ENCODE results near the gene RGS19.

RGS19 gene

DNA sequence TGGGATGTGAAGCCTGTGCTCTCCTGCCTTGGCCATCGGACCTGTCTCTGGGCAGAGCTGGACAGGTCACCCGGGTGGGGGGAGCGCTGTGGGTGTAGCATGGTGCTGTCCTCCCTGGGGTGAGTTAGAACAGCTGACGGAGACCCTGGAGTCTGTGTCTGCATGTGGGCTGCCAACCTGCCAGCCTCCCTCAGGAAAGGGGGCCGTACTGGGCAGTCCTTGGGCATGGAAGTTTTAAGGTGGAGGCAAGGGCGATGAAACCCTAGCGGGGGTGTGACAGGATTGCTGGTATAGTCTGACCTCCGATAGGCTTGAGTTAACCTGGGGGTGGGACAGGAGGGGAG lies 32.3 kb downstream of the RGS19 start:
- DNase-seq, result no peak

DNA sequence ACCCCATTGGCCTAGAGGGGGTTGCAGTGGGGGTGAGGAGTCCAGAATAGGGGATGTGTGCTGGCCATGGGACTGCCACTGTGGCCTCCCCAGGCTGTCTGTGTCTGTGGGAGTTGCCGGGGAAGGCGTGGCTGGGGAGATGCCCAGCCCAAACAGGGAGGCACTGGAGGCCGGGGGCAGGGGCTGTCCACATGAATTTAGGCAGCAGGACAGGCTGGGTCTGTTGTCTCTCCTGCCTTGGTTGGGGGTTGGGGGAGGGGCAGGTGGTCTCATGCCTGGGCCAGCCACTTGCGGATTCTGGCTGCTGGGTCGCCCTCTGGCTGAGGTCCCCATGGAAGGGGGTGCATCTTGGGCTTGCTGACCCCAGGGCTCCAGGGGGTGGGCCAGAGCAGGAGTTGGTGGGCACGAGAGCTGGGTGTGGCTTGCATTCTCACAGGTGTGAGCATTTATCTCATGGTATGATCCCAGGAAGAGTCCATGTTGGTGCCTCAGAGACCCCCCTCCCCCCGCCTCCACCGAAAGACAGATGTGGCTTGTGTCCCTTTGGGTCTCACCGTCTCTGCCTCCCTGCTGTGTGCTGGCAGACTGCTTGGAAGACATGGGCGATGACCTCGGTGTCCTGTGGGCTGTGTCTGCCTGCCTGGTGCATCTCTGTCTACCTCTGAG lies 33.8 kb downstream of the RGS19 start:
- no peak for DNase-seq

DNA sequence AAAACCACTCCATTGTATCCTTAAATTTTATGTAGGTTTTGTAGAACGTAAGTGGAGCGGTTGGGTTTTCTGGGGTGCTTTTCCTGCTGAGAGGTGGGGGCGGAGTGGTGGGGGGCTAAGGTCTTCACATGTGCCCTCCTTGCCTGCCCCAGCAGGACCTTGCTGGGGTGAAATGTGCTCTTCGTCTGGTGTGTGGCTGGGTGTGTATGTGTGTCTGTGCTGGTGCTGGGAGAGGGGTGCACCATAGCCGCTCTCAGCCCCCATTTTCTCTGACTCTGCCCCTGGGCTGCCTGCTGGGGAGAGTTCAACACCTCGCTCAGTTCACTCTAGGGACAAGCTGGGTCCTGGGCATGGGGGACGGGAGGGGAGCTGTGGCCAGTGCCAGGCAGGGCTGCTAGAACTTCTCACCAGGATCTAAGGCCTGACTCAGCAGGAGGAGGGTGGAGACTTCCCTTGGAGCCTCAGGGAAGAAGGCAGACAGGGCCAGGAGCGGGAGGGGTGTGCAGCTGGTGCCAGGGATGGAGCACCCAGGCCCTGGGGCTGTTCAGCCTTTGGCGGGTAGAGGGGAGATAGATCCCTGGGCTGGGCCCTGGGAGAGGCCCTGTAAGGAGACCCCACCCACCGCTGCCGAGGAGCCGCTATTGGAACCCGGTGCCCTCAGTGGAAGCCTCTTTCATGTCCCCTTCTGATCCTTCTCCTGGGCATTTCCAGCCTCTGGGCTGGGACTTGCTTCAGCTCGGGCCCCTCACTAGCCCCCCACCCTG lies 34.7 kb downstream of the RGS19 start:
- DNase-seq, result no peak

DNA sequence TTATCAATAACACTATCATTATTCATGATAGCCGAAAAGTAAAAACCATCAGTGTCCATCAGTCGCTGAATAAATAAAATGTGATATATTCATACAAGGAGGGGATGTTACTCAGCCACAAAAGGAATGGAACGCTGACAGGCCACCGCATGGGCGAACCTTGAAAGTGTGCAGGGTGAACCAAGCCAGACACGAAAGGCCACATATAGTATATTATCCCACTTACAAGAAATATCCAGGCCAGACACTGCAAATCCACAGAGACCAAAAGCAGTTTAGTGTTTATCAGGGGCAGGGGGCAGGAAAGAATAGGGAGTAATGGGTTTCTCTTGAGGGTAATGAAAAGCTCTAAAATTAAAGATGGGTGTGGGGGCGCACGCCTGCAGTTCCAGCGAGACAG lies 35.5 kb downstream of the RGS19 start:
- DNase-seq, result no peak

DNA sequence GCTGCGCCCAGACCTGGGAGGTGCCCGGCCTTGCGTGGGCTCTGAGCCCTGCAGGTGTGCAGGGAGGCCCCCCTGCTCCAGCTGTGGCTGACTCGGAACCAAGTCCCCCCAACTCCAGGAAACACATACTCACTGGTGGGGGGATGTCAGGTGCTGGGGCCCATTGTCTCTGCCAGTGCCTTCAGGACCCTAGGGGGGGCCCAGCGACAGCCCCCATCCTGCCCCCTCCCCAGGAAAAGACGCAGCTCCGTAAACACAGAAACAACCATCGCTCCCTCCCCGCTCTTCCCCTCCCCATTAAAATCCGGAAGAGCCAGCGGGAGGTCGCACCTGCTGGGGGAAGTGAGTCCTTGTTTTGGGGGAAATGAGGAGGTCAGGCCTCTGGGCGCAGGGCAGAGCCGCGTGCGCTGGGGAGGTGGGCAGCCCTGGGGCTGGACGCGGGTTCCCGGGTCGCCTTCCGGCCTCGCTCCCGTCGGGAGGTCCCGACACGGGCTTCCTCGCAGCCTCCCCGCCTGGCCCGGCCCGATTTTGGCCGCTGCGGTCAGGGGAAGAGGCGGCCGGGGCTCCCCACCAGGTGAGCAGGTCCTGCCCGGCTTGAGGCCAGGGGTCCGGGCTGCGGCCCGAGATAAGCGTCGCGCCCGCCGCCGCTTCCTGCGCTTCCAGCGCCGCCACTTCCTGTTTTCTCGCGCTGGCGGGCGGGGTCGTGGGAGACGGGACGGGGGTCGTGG lies 37.1 kb downstream of the RGS19 start:
- no peak for DNase-seq

DNA sequence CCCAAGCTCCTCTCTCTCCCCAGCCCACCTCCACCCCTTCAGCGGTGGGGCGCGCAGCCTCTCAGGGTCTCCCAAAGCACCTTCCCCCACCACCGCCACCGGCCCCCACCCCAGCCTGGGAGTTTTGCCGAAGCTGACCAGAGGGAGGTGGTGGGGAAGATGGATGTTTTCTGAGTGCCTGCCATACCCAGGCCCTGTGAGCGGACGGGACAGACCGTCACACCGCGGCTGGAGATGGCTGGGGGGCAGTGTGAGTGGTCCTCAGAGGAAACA lies 37.6 kb downstream of the RGS19 start:
- no peak for DNase-seq

DNA sequence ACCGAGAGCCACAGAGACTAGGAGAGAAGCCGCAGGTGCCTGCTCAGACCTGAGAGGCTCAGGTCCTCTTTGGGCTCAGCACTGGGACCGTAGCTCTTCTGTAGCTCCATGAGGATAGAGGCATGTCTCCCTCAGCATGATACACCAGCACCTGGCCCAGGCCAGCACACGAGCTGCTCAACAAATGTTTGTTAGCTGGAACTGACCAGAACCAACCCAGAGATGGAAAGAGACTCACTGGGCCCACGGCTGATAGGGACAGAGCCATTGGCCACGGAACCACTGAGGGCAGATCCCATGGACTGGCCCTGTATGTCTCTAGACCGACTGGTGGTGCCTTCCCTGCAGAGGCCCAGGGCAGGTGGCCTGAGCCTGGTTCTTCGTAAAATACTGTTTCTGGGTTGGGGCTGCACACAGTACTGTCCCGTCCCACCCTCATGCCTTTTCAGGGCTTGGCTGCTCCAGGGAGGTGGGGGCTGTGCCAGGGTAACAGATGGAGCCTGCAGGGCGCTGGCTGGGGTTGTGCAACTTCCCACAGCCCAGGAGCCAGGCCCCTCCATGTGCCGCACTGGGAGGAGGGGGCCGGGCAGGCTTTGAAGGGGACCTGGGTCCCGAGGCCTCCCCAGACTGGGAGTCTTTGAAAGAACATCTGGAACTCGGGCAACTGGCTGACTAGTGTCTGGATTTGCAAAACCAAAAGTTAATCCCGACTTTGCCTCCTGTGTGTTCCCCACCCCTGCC lies 38.1 kb downstream of the RGS19 start:
- DNase-seq, result peak; percentile 53

DNA sequence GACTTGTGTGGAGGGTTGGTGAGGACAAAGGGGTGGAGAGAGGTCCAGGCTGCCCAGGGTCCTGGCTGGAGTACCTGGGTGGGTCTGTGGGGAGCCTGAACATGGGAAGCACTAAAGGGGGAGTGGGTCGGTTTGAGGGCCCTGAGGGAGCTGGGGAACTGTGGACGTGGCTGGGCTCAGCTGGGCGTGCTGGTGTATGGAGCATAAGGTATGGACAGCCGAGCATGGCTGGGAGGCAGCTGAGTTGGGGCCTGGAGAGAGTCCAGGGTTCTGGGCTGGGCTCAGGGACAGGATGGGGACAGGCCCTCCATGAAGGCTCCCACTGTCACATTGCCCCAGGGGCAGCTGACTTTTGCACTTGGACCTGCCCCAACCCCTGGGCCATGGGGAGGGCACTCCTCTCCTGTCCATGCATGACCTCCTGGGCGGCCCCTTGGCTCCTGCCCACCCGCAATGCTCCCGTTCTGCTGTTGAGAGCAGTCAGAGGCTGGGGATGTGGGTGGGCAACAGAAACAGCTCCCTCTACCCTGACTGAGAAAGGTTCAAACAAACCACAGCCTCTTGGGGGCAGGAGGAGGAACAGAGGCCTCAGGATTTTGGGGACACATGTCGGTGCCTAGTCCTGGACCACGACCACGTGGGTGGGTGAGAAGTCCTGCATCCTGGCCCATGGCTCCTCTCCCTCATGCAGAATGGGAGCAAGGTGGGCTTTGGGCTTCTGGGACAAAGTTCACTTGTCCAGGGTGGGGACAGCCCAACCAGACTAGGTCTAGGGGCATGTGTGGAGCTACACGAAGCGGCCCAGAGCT lies 38.9 kb downstream of the RGS19 start:
- DNase-seq, result no peak

DNA sequence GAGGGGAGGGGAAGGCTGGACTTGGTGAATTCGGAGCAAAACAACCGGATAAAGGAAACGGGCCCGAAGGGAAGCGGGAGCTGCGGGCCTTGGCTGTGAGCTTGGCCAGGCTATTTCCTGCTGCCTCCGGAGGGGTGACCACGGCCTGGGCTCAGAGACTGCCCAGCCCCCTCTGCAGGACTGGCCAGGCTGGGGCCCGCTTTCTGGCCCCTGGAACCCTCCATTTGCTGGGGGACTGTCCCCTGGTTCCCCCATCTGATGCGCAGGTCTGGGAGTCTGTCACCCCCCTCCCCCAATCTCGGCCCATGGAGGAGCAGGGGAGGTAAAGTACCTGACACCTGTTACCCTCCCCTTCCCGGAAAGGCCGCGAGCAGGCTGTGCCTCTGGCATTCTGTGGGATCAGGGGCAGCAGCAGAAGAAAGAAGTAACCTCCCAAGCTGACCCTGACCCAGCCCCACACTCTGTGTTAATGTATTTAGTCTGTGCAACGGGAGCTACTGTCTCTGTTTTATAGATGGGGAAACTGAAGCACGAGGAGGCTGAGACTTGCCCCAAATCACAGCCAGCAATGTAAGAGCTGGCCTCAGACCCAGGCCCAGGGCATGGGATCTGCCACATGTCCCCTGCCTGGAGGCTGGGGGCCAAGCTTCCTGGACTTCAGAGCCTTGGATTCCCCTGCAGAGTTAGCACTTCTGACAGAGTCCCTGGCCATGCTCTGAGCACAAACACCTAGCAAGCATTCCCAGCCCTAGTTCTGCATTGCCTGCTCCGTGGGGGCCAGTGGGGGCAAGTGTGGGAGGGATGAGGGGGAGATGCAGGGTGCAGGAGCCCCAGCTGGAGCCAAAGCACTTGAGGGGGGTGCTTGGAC lies 39.8 kb downstream of the RGS19 start:
- DNase-seq, result no peak

DNA sequence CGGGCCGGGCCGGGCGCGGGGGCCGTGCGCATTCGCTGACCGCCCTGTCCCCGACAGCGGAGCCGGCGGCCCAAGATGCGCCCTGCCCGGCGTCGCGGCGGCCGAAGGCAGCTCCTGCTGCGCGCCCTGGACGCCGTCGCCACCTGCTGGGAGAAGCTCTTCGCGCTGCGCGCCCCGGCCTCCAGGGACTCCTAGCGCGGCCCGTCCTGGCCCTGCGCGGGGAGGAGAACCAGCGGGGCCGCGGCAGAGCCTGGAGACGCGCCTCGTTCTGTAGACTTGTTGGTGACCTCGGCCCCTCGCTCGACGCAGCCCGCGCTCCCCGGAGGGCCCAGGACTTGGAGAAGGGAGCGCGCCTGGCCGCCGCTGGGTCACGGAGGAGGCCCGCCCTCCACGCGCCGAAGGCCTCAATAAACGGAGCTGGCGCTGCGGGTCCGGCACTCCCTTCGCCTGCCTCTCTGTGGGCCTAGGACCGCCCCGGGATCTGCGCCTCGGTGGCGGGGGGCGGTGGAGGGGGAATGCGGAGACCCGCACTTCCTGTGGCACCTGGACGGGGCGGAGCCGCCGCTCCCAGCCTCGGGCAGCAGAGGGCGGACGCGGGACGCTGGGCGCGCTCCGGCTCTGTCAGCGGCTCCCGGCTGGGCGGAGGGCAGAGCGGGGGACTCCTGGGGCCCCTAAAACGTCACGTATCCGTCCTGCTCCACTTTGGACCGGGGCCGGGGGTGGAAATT lies 40.6 kb downstream of the RGS19 start:
- peak; percentile 53 for DNase-seq

DNA sequence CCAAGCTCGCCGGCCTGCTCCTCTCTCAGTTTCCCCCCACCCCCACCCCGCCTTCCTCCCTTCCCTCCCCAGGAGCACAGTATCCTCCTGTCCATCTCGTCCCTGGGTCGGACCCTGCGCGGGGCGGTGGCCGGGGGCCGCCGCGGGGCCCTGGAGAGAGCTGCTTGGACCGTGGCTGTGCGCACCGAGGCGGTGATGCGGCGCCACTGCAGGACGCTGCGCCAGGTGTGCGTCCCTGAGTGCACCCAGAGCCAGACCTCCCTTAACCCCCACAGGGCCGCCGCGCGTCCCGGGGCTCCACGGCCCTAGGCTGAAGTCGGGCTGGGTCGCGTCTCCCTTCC lies 41.1 kb downstream of the RGS19 start:
- DNase-seq, result no peak

DNA sequence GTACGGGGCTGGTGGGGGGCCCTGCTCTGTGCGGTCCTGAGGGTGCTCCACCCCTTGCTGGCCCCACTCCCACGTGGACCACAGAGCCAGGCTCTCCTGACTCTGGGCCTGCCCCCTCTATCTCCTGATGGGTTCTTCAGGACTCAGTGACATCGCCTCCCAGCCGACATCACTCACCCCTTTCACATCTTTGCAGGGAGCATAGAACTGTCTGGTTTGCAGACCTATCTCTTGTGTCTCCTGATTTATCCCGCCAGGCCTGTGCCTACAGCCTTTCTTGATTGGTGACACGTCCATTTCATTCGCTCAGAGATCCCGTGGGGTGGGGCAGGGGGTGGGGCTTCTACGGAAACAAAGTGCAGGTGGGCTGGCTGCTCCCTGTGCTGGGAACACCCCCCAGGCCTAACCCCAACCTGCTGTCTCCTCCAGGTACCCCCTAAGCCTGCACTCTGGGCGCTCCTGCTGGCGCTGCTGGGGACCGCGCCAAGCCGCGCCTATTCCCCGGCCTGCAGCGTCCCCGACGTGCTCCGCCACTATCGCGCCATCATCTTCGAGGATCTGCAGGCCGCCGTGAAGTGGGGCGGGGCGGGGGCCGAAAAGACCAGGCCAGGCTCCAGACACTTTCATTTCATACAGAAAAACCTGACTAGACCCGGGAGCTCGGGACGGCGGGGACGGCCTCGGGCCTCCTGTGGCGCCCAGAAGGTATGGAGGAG lies 41.7 kb downstream of the RGS19 start:
- no peak for DNase-seq

DNA sequence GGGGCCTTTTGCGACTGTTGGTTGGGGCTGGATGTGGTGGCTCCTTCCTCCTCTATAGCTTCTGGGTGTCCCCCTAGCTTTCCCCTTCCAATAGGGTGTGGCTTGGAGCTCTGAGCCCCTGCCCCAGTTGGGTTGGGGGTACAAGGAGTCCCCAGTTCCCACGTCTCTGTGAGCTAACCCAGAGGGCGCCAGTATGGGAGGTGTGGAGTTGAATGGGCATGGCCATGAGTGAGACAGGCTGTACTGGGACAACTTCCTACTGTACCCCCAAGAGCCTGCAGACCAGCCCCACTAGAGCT lies 42.2 kb downstream of the RGS19 start:
- no peak for DNase-seq

DNA sequence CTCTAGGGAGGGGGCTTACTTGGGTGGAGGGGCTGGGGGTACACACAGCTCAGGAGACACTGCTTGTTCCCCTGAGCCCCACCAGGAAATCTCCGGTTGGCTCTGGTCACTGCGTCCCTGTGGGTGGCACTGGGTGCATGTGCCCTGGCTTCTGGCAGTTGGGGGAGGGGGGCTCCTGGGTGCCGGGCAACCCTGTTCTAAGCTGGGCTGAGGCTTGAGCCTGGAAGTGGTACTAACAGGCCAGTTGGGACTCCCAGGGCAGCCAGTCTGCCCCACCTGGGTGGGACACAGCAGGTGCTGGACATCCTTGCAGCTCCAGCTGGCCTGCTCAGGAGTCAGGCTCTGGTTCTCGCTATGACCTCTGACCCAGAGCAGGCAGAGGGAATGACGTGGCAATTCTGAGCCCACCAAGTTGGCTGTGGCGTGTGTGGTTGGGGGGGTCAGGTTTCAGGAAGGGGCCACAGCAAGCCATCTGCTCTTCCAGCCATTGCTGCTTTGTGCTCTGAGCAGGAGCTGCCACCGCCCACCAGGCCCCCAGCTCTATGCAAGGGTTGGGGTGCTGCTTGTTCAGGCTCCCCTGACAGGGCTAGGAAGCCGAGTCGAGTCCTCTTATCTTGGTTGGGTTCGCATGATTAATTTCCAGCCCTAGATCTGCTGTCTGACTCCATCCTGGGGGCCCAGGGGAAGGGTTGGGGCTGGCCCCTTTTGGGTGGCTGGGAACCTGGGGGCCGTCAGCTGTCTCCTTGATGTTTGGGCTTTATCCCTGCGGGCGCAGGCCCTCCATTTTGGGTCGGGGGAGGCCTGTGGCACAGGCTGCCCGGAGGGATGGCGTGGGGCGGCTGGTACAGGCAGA lies 42.7 kb downstream of the RGS19 start:
- DNase-seq, result no peak

DNA sequence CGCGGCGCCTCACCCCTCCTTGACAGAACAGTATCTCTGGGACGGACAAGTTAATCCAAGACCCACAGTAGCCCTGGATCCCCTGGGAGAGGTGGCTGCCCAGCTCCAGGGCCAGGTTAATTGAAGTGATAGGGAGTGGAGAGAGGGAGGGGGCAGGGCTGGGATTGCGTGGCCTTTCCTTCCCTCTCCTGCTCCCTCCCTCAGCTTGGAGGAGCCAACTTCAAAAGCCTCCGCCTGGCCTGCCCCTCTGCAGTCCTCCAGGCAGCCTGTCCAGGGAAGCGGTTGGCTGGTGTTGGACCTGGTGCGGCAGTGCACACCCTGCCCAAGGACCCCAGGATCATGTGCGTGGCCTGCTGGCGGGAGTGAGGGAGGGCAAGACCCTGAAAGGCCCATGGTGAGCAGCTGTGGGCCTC lies 43.4 kb downstream of the RGS19 start, which contains the start of gene C20orf204:
C20orf204 (plus strand) TSS at position 250 of the 413 bp plus-strand sequence; CDS start at position 392, 142 bp downstream.
- no peak for DNase-seq

DNA sequence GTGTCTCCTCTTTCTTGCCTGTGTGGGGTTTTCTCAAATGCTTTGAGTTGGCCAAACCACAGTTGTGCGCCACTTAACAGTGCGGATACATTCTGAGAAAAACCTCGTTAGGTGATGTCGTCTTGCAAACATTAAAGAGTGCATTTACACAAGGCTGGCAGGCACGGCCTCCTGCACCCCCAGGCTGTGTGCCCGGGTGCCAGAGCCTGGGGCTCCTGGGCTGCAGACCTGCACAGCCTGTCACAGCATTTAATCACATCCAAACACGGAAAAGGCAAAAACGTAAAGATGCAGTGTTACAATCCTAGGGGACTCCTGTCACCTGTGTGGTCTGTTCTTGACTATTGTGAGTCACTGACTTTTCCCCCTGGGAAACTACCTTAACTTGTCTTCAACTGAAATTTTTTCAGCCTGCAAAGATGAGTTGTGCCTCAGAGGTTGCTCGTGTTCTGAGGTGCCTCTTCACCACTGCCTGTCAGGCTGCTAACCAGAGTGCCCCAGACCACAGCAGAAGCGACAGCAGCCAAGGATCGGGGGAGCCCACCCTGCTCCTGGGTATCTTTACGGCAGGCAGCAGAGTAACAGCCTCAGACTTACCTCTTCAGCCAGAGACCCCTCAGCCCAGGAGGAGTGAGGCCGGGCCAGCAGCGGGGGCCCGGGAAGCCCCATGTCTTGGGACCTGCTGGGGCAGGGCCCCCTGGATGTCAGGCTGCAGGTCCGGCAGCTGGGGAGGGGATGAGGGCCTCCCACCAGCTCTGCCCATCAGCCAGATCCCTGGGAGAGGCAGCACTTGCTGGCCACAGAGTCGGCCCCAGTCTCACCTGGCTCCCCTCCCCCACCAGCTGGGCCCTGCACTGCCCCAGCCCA lies 44.0 kb downstream of the RGS19 start:
- no peak for DNase-seq

DNA sequence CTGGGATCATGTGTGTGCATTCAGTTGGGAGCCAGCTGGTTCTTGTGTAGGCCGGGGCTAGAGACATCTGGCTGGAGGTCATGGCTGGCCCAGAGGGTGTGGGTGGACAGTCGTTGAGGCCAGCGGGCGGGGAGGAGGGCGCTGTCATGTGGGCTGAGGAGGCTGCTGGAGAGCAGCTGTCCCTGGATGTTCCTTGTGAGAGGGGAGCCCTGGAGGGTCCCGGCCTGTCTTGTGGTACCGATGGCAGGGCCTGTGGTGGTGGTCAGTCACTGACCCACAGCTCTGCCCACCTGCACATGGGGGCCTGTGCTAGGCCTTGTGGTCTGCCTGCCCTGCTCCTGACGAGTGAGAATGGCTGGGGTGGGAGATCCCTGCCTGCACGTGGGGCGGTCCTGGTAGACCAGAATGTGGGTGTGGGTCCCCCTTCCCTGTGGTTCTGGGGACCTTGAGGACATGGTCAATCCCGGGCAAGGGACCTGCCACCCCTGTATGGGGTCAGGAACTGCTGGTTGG lies 45.3 kb downstream of the RGS19 start:
- no peak for DNase-seq
